MCF 10A (cell line): Measurements from ENCODE around the gene LARP6. TPM values are rescaled to one million over a fixed set of nuclear protein-coding genes. Genes with fewer than 3 reads are reported as not detected.
A peak's percentile ranks its signal among the peaks of the same experiment; 100 is the strongest.

ENCODE experiments used
- BruUV-seq: library from RNA; stranded (reverse); fragments of 400-500 nt; replicated peaks from 2 replicates; lab custom pipeline; 2021; lab: Mats Ljungman, UMichigan
- CTCF ChIA-PET: fragments of 300-600 bp; sonication (Branson Sonifier 250); formaldehyde crosslinking; extraction: SDS; loops from one replicate; lab custom pipeline; 2021; ENCODE audit warnings: antibody characterized with exemption, inconsistent platforms; lab: Yijun Ruan, JAX
- POLR2A ChIA-PET: fragments of 300-600, 350-650 bp; sonication (Branson Sonifier 250); formaldehyde crosslinking; extraction: SDS; loops from one replicate; lab custom pipeline; 2020; ENCODE audit warnings: antibody characterized with exemption, inconsistent platforms; lab: Yijun Ruan, JAX
- DNase-seq: peaks from one replicate; pipeline ENCODE4 v3.0.0-alpha.2; 2018; ENCODE audit not compliant: unreplicated experiment
- H3K27ac Mint-ChIP-seq: one replicate; pipeline ENCODE4 v1.8.0; 2022; ENCODE audit warnings: mild to moderate bottlenecking, low read depth, mixed read lengths; ENCODE audit not compliant: unreplicated experiment
- H3K27me3 Mint-ChIP-seq: one replicate; pipeline ENCODE4 v1.8.0; 2022; ENCODE audit warnings: mixed read lengths; ENCODE audit not compliant: insufficient read depth, unreplicated experiment
- H3K36me3 Mint-ChIP-seq: one replicate; pipeline ENCODE4 v1.8.0; 2022; ENCODE audit warnings: mild to moderate bottlenecking, moderate library complexity, mixed read lengths; ENCODE audit not compliant: insufficient read depth, unreplicated experiment
- H3K4me1 Mint-ChIP-seq: one replicate; pipeline ENCODE4 v1.8.0; 2022; ENCODE audit warnings: mixed read lengths; ENCODE audit not compliant: insufficient read depth, unreplicated experiment
- H3K4me3 Mint-ChIP-seq: one replicate; pipeline ENCODE4 v1.8.0; 2022; ENCODE audit warnings: mild to moderate bottlenecking, moderate library complexity, mixed read lengths; ENCODE audit not compliant: unreplicated experiment
- H3K9me3 Mint-ChIP-seq: one replicate; pipeline ENCODE4 v1.8.0; 2022; ENCODE audit warnings: mixed read lengths; ENCODE audit not compliant: unreplicated experiment
- CTCF ChIP-seq: fragments of 200-600 bp; IDR thresholded peaks from one replicate; pipeline ENCODE4 v1.8.0; 2022; ENCODE audit warnings: antibody characterized with exemption, mild to moderate bottlenecking; ENCODE audit not compliant: unreplicated experiment
- intact Hi-C: fragments of 100-400 bp; cut with micrococcal nuclease; formaldehyde crosslinking; loops from 2 replicates; pipeline ENCODE4 v1.14.1; 2022
- total RNA-seq: library from RNA; stranded (reverse); gene quantifications from 2 replicates; pipeline ENCODE4 v1.2.3, GENCODE V29; 2022

LARP6 gene
- total RNA-seq, 1 experiment from 2014 or later: 67.3 TPM

GRCh38 chr15:70834999-70835398, 19.0 kb downstream of the LARP6 start:
- no peaks in the 10 kb centered on the region for H3K27me3 Mint-ChIP-seq
- H3K36me3 Mint-ChIP-seq: peaks cover 28% of the 10 kb centered on the region
- no peak overlapping the region for H3K4me3 Mint-ChIP-seq
- POLR2A ChIA-PET: no interaction called here
- no peak overlapping the region for H3K27ac Mint-ChIP-seq
- no TSS peak for BruUV-seq
- CTCF ChIA-PET: interaction anchor here (0.8 to 1.6 kb wide), 2 partner anchors 9 to 22 kb away, joined by 3 read pairs; no protein-coding TSS in a partner anchor
- H3K4me1 Mint-ChIP-seq: peaks cover 14% of the 10 kb centered on the region
- no peak for TF ChIP-seq CTCF
- intact Hi-C loops: no loop called here
- no peaks in the 10 kb centered on the region for H3K9me3 Mint-ChIP-seq
- no peak for DNase-seq

- no peaks in the 10 kb centered on the region for H3K27me3 Mint-ChIP-seq
- DNase-seq: peak; percentile 85
- POLR2A ChIA-PET: no interaction called here
- H3K9me3 Mint-ChIP-seq: no peaks in the 10 kb centered on the region
- CTCF ChIA-PET: interaction anchor here (0.6 to 1.6 kb wide), 7 partner anchors 8 to 615 kb away, joined by 3 to 4 read pairs (median 3); no protein-coding TSS in a partner anchor
- peaks cover 19% of the 10 kb centered on the region for H3K4me1 Mint-ChIP-seq
- intact Hi-C loops: no loop called here
- BruUV-seq: no TSS peak
- peak overlapping the region; percentile 70 for H3K27ac Mint-ChIP-seq
- peaks cover 28% of the 10 kb centered on the region for H3K36me3 Mint-ChIP-seq
- TF ChIP-seq CTCF: no peak
- peak overlapping the region; percentile 8 for H3K4me3 Mint-ChIP-seq
These were observed 19.8 kb downstream of the LARP6 start for GRCh38 chr15:70833861-70834765.

- no TSS peak for BruUV-seq
- H3K9me3 Mint-ChIP-seq: no peaks in the 10 kb centered on the region
- POLR2A ChIA-PET: no interaction called here
- DNase-seq: no peak
- H3K36me3 Mint-ChIP-seq: peaks cover 28% of the 10 kb centered on the region
- H3K27ac Mint-ChIP-seq: peak overlapping the region; percentile 70
- CTCF ChIA-PET: interaction anchor here (0.6 to 1.1 kb wide), 5 partner anchors 8 to 616 kb away, joined by 3 to 4 read pairs (median 4); no protein-coding TSS in a partner anchor
- H3K4me1 Mint-ChIP-seq: peaks cover 19% of the 10 kb centered on the region
- no peak for TF ChIP-seq CTCF
- intact Hi-C loops: no loop called here
- H3K27me3 Mint-ChIP-seq: no peaks in the 10 kb centered on the region
- no peak overlapping the region for H3K4me3 Mint-ChIP-seq
These were observed 20.5 kb downstream of the LARP6 start for GRCh38 chr15:70833422-70833821.

- no peaks in the 10 kb centered on the region for H3K27me3 Mint-ChIP-seq
- TF ChIP-seq CTCF: no peak
- no peaks in the 10 kb centered on the region for H3K9me3 Mint-ChIP-seq
- H3K4me3 Mint-ChIP-seq: no peak overlapping the region
- no peak for DNase-seq
- H3K36me3 Mint-ChIP-seq: peaks cover 28% of the 10 kb centered on the region
- POLR2A ChIA-PET: no interaction called here
- intact Hi-C loops: no loop called here
- peaks cover 19% of the 10 kb centered on the region for H3K4me1 Mint-ChIP-seq
- no peak overlapping the region for H3K27ac Mint-ChIP-seq
- CTCF ChIA-PET: interaction anchor here (0.7 to 1.1 kb wide), 2 partner anchors 9 to 42 kb away, joined by 3 to 4 read pairs; no protein-coding TSS in a partner anchor
- BruUV-seq: no TSS peak
These were observed 21.8 kb downstream of the LARP6 start for GRCh38 chr15:70832176-70832575.
